DND-41 (cell line): Measurements from ENCODE around the gene CD164L2.

Experiments used
- CTCF ChIP-seq: IDR thresholded peaks from 2 replicates; pipeline ENCODE4 v1.5.1; 2012; ENCODE audit warnings: borderline replicate concordance, low read length, moderate library complexity, mild to moderate bottlenecking; ENCODE audit not compliant: poor library complexity, severe bottlenecking; ENCODE audit errors: extremely low read depth
- EZH2 ChIP-seq: IDR thresholded peaks from 3 replicates; pipeline ENCODE4 v1.6.1; 2012; ENCODE audit warnings: borderline replicate concordance, low read depth, mild to moderate bottlenecking, moderate library complexity, low read length, inconsistent platforms; ENCODE audit not compliant: severe bottlenecking

DNA sequence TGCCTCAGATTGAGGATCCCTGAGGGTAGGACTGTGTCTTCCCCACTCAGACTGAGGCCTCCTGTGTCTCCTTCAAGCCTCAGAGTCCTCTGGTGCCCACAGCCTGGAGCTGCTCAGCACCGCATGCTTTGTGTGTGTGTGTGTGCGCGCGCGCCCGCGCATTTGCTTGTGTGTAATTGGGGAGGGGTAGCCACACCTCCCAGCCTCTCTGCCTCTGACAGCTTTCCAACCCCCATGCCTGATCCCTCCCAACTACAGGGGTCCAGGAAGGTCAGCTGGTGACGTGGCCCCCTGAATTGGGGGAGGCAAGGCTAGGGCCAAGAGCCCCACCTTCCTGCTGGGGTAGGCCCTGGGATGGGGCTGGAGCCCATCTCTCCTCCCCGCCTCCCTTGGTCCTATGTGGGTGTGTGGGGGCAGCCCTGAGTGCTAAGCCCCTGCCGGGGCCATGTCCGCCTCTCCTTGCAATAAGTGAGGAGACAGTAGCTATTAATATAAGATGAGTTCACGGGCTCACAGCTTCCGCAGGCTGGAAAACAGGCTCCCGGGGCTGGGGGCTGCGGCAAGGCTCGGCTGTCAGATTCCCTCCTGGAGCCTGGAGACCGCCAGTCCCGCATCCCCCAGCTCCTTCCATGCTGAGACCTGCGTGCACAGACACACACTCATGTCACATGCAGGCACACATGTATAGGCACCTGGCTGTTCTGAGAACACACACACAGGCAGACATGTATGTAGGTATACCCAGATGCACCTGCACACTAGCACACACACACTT lies 16.3 kb upstream of the CD164L2 start:
- TF ChIP-seq CTCF, result no peak
- no peak for TF ChIP-seq EZH2
